ENCODE results near the gene RPL6.

The RPL6 gene

GRCh38 chr12:112427760-112428159 lies 18.4 kb upstream of the RPL6 start:
- TF ChIP-seq CTCF (conservative IDR thresholded peaks at IDR 0.05; ENCODE audit: low read depth, low read length) = no peak
- no peak for DNase-seq (ENCODE audit: low read depth)
- H3K4me3 ChIP-seq (ENCODE audit: low read length) = no peak overlapping the region

- no peak for TF ChIP-seq CTCF (conservative IDR thresholded peaks at IDR 0.05; ENCODE audit: low read depth, low read length)
- H3K4me3 ChIP-seq (ENCODE audit: low read length) = no peak overlapping the region
- DNase-seq (ENCODE audit: low read depth) = no peak
Measured at GRCh38 chr12:112425582-112426382, 16.4 kb upstream of the RPL6 start.

GRCh38 chr12:112424126-112424525 lies 14.7 kb upstream of the RPL6 start:
- TF ChIP-seq CTCF (conservative IDR thresholded peaks at IDR 0.05; ENCODE audit: low read depth, low read length) = no peak
- no peak overlapping the region for H3K4me3 ChIP-seq (ENCODE audit: low read length)
- no peak for DNase-seq (ENCODE audit: low read depth)

- H3K4me3 ChIP-seq (ENCODE audit: low read length) = no peak overlapping the region
Measured at GRCh38 chr12:112422531-112422930, 13.1 kb upstream of the RPL6 start.

GRCh38 chr12:112421363-112421762 lies 12.0 kb upstream of the RPL6 start:
- DNase-seq (ENCODE audit: low read depth) = no peak
- H3K4me3 ChIP-seq (ENCODE audit: low read length) = no peak overlapping the region
- TF ChIP-seq CTCF (conservative IDR thresholded peaks at IDR 0.05; ENCODE audit: low read depth, low read length) = no peak

More at GRCh38 chr12:112422531-112422930, 13.1 kb upstream of the RPL6 start:
- DNase-seq (ENCODE audit: low read depth) = no peak
- TF ChIP-seq CTCF (conservative IDR thresholded peaks at IDR 0.05; ENCODE audit: low read depth, low read length) = no peak

- no peak for TF ChIP-seq CTCF (conservative IDR thresholded peaks at IDR 0.05; ENCODE audit: low read depth, low read length)
- DNase-seq (ENCODE audit: low read depth) = no peak
- no peak overlapping the region for H3K4me3 ChIP-seq (ENCODE audit: low read length)
Measured at GRCh38 chr12:112420740-112421139, 11.3 kb upstream of the RPL6 start.

All from retinal pigment epithelial cell (primary cell).